Esophagus squamous epithelium (tissue), 5 donors: Measurements from ENCODE around the gene ZNF76. TPM values are rescaled to one million over a fixed set of nuclear protein-coding genes. Genes with fewer than 3 reads are reported as not detected.
"Not testable (repeated sequence)": the region's sequence is repeated elsewhere in the genome, so short reads cannot be mapped to it uniquely, and the experiment has no call there.

Experiments
- DNase-seq: peaks from one replicate; lab custom pipeline; 2025; lab: John Stamatoyannopoulos, UW
- H3K27ac ChIP-seq, 4 donors: fragments of 200-600 bp; sonication (generic); one replicate each; pipeline ENCODE4 v1.5.1; 2016 to 2019; ENCODE audit warnings: mild to moderate bottlenecking in 1 of 4
- H3K27me3 ChIP-seq, 4 donors: fragments of 200-600 bp; sonication (generic); 1 replicate in 3 of 4; 2 replicates in 1 of 4; pipeline versions ENCODE4 v1.5.1 to v1.6.0; 2017 to 2021; ENCODE audit warnings: antibody characterized with exemption in 1 of 4
- H3K36me3 ChIP-seq, 3 donors: fragments of 200-600 bp; sonication (generic); one replicate each; pipeline ENCODE4 v1.5.1; 2016 to 2019
- H3K4me1 ChIP-seq, 3 donors: fragments of 200-600 bp; sonication (generic); one replicate each; pipeline ENCODE4 v1.5.1; 2017 to 2019
- H3K4me3 ChIP-seq, 4 donors: fragments of 200-600 bp; sonication (generic); 1 replicate in 3 of 4; 2 replicates in 1 of 4; pipeline ENCODE4 v1.5.1; 2016 to 2019; ENCODE audit warnings: mild to moderate bottlenecking in 2 of 4, moderate library complexity in 1 of 4
- H3K9me3 ChIP-seq, 3 donors: fragments of 200-600 bp; sonication (generic); one replicate each; pipeline ENCODE4 v1.5.1; 2016 to 2019
- POLR2A ChIP-seq, 4 donors: fragments of 450-650 bp; IDR thresholded peaks; one replicate each; pipeline ENCODE4 v1.6.1; 2017; ENCODE audit warnings: antibody characterized with exemption in 4 of 4, mild to moderate bottlenecking in 4 of 4, moderate library complexity in 3 of 4
- WGBS, 2 donors: methylation state at CpG; one replicate each; pipeline ENCODE4 v1.1.5; 2018; 5-methylcytosine and 5-hydroxymethylcytosine counted together
- intact Hi-C: fragments of 100-400 bp; cut with DNase I; formaldehyde crosslinking; loops from one replicate; pipeline ENCODE4 v1.15.0; 2022
- total RNA-seq, 4 donors: library from RNA; depleted of rRNA; stranded (reverse); fragments of >200 nt; gene quantifications; one replicate each; pipeline ENCODE4 v1.1.0, GENCODE V29; 2016
- TF ChIP-seq, protein P1 (sequence below), 6 experiments: fragments of 450-650 bp in 4 of 6; fragments of 200-600 bp in 2 of 6; sonication (generic) in 2 of 6; IDR thresholded peaks; one replicate each; pipeline ENCODE4 v1.5.1; 2016 to 2019; ENCODE audit warnings: antibody characterized with exemption in 6 of 6, mild to moderate bottlenecking in 4 of 6, moderate library complexity in 4 of 6
- donor health status: DM: yes; HTN: yes; CAD: no.

ZNF76 gene
- total RNA-seq, 4 donors from 2014 or later: 10.1 to 25.0 (median 10.9) TPM

- no peak overlapping the region for H3K4me3 ChIP-seq
- peaks cover 0 to 24% (median 0%) of the 10 kb centered on the region in 3 donors for H3K36me3 ChIP-seq
- no peak for DNase-seq
- no peaks in the 10 kb centered on the region for H3K27me3 ChIP-seq
- no peaks in the 10 kb centered on the region for H3K9me3 ChIP-seq
- peak overlapping the region; percentile 90 to 92 (median 90) for H3K27ac ChIP-seq
- TF ChIP-seq, protein P1, sequence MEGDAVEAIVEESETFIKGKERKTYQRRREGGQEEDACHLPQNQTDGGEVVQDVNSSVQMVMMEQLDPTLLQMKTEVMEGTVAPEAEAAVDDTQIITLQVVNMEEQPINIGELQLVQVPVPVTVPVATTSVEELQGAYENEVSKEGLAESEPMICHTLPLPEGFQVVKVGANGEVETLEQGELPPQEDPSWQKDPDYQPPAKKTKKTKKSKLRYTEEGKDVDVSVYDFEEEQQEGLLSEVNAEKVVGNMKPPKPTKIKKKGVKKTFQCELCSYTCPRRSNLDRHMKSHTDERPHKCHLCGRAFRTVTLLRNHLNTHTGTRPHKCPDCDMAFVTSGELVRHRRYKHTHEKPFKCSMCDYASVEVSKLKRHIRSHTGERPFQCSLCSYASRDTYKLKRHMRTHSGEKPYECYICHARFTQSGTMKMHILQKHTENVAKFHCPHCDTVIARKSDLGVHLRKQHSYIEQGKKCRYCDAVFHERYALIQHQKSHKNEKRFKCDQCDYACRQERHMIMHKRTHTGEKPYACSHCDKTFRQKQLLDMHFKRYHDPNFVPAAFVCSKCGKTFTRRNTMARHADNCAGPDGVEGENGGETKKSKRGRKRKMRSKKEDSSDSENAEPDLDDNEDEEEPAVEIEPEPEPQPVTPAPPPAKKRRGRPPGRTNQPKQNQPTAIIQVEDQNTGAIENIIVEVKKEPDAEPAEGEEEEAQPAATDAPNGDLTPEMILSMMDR (IDR thresholded peaks at IDR 0.05): no peak
- TF ChIP-seq POLR2A (IDR thresholded peaks at IDR 0.05): peak in 1 of 4 donors; percentile 25
- intact Hi-C loops: no loop called here
- H3K4me1 ChIP-seq: peaks cover 9 to 84% (median 50%) of the 10 kb centered on the region in 3 donors
Observed at GRCh38 chr6:35300848-35301247, 41.3 kb downstream of the ZNF76 start.

DNA sequence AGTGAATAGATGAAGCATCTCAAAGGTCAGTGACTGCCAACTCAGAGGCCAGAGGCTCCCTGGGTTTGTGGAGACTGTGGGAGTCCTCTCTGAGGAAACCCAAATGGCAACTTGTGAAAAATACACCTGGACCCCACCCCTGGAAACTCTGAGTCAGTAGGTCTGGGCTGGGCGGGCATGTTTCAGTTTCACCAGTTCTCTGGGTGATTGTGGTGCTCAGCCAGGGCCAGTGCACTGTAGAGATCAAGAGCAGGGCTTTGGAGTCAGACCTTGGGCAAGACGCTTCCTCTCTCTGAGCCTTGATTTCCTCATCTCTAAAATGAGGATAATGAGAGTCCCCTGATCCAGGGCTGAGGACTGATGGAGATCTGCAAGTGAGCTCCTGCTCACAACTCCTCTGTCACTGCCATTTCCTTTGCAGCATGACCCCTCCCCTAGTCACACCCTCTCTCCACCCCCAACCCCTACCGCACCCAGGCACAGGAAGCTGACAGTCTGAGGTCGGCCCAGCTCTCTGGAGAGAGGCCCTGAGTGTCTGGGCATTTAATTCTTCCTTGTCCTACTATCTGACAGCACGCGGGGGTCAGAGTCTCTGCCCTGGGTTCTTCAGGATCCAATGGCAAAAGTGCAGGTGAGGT, 43.2 kb downstream of the ZNF76 start:
- Histone ChIP-seq H3K27me3 (no peaks in the 10 kb centered on the region), H3K4me1 (peaks cover 5 to 74% (median 43%) of the 10 kb centered on the region in 3 donors), H3K27ac (peak overlapping the region; percentile 82 to 92 (median 90)), H3K36me3 (peaks cover 0 to 30% (median 0%) of the 10 kb centered on the region in 3 donors), H3K4me3 (peak overlapping the region in 3 of 4 donors; percentile 13 to 35 (median 17)), H3K9me3 (no peaks in the 10 kb centered on the region)
- intact Hi-C loops: no loop called here
- peak in 2 of 4 donors; percentile 10 to 69 for TF ChIP-seq POLR2A (IDR thresholded peaks at IDR 0.05)
- TF ChIP-seq, protein P1 (IDR thresholded peaks at IDR 0.05): no peak
- DNase-seq: peak; percentile 56
- WGBS, 2 donors: 25 to 46% methylated on average over 2 to 4 of the region's 6 CpGs

GRCh38 chr6:35304299-35304698, 44.8 kb downstream of the ZNF76 start:
- intact Hi-C loops: no loop called here
- 77 to 79% methylated on average over 1 of the region's 1 CpG for WGBS, 2 donors
- no peaks in the 10 kb centered on the region for H3K27me3 ChIP-seq
- peak overlapping the region in 3 of 4 donors; percentile 90 to 92 (median 91) for H3K27ac ChIP-seq
- H3K4me3 ChIP-seq: no peak overlapping the region
- peaks cover 0 to 30% (median 0%) of the 10 kb centered on the region in 3 donors for H3K36me3 ChIP-seq
- peaks cover 5 to 58% (median 38%) of the 10 kb centered on the region in 3 donors for H3K4me1 ChIP-seq
- no peak for DNase-seq
- H3K9me3 ChIP-seq: no peaks in the 10 kb centered on the region
- TF ChIP-seq, protein P1 (IDR thresholded peaks at IDR 0.05): no peak
- TF ChIP-seq POLR2A (IDR thresholded peaks at IDR 0.05): no peak

DNA sequence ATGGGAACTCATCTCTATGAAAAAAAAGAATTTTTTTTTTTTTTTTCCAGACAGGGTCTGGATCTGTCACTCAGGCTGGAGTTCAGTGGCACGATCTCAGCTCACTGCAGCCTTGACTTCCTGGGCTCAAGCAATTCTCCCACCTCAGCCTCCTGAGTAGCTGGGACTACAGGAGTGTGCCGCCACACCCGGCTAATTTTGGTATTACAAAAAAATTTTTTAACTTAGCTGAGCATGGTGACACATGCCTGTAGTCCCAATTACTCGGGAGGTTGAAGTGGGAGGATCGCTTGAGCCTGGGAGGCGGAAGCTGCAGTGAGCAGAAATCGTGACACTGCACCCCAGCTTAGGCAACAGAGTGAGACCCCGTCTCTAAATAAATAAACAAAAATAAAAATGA, 45.6 kb downstream of the ZNF76 start:
- Histone ChIP-seq H3K36me3 (peaks cover 0 to 38% (median 0%) of the 10 kb centered on the region in 3 donors), H3K27ac (no peak overlapping the region), H3K4me3 (no peak overlapping the region), H3K9me3 (no peaks in the 10 kb centered on the region), H3K4me1 (peaks cover 5 to 50% (median 35%) of the 10 kb centered on the region in 3 donors), H3K27me3 (no peaks in the 10 kb centered on the region)
- WGBS, 2 donors: 79 to 80% methylated on average over 8 of the region's 8 CpGs
- intact Hi-C loops: no loop called here
- DNase-seq: no peak
- TF ChIP-seq, protein P1 (IDR thresholded peaks at IDR 0.05): peak in 1 of 6 experiments; percentile 16
- TF ChIP-seq POLR2A (IDR thresholded peaks at IDR 0.05): no peak

GRCh38 chr6:35307138-35307537, 47.6 kb downstream of the ZNF76 start:
- H3K27ac ChIP-seq, H3K4me3 ChIP-seq, intact Hi-C loops, DNase-seq, H3K27me3 ChIP-seq, H3K9me3 ChIP-seq: not testable (repeated sequence)
- peaks cover 0 to 58% (median 0%) of the 10 kb centered on the region in 3 donors for H3K36me3 ChIP-seq
- H3K4me1 ChIP-seq: peaks cover 5 to 48% (median 24%) of the 10 kb centered on the region in 3 donors
- WGBS, 2 donors: 91 to 97% methylated on average over 9 to 14 of the region's 15 CpGs

- H3K27ac ChIP-seq, intact Hi-C loops, DNase-seq, H3K27me3 ChIP-seq, H3K9me3 ChIP-seq, H3K4me3 ChIP-seq: not testable (repeated sequence)
- peaks cover 5 to 38% (median 14%) of the 10 kb centered on the region in 3 donors for H3K4me1 ChIP-seq
- peaks cover 0 to 71% (median 0%) of the 10 kb centered on the region in 3 donors for H3K36me3 ChIP-seq
- 94 to 97% methylated on average over 2 of the region's 2 CpGs for WGBS, 2 donors
Observed at GRCh38 chr6:35308543-35308942, 49.0 kb downstream of the ZNF76 start.
